Left ventricle myocardium inferior (tissue), 1 donor: ENCODE data around the gene RPL32. TPM values are rescaled to one million over a fixed set of nuclear protein-coding genes. Genes with fewer than 3 reads are reported as not detected.

Experiments used
- DNase-seq: peaks from one replicate; pipeline ENCODE4 v3.0.0-alpha.2; 2020
- H3K27ac ChIP-seq: fragments of 200-600 bp; replicated peaks from 2 replicates; pipeline ENCODE4 v1.8.0; 2021
- H3K27me3 ChIP-seq: fragments of 200-600 bp; 2 replicates; pipeline ENCODE4 v1.8.0; 2021; ENCODE audit warnings: low read depth
- H3K36me3 ChIP-seq: fragments of 200-600 bp; 2 replicates; pipeline ENCODE4 v1.8.0; 2021
- H3K4me1 ChIP-seq: fragments of 200-600 bp; 2 replicates; pipeline ENCODE4 v1.8.0; 2021
- H3K4me3 ChIP-seq: fragments of 200-600 bp; 2 replicates; pipeline ENCODE4 v1.8.0; 2021; ENCODE audit warnings: mild to moderate bottlenecking, moderate library complexity
- H3K9me3 ChIP-seq: fragments of 200-600 bp; replicated peaks from 2 replicates; pipeline ENCODE4 v1.8.0; 2021
- intact Hi-C: fragments of 100-400 bp; cut with micrococcal nuclease; formaldehyde crosslinking; loops from one replicate; pipeline ENCODE4 v1.11.0; 2022
- total RNA-seq: library from RNA; stranded (reverse); fragmentation: NEBNext Ultra II Directional; extraction: Animal tissue kit (Norgen Biotek cat#: 25700); gene quantifications from one replicate; pipeline ENCODE4 v1.2.1, GENCODE V29; 2021
- TF ChIP-seq, protein P1 (sequence below): fragments of 200-600 bp; IDR thresholded peaks from 2 replicates; pipeline ENCODE4 v1.8.0; 2021; ENCODE audit warnings: antibody characterized with exemption, mild to moderate bottlenecking, borderline replicate concordance
- donor health status: DM: no; HTN: yes; CAD: no; lungs with severe emphysema.

The RPL32 gene
- total RNA-seq, 1 donor from 2014 or later: 880 TPM

- Histone ChIP-seq H3K27ac (no peak overlapping the region), H3K4me1 (peaks cover 12% of the 10 kb centered on the region), H3K36me3 (no peaks in the 10 kb centered on the region), H3K9me3 (peaks cover 10% of the 10 kb centered on the region), H3K27me3 (peaks cover 16% of the 10 kb centered on the region), H3K4me3 (peak overlapping the region; percentile 52)
- intact Hi-C loops: loop anchor here (10.0 kb wide), 1 partner anchor 126 kb away; no protein-coding TSS in a partner anchor
- TF ChIP-seq, protein P1, sequence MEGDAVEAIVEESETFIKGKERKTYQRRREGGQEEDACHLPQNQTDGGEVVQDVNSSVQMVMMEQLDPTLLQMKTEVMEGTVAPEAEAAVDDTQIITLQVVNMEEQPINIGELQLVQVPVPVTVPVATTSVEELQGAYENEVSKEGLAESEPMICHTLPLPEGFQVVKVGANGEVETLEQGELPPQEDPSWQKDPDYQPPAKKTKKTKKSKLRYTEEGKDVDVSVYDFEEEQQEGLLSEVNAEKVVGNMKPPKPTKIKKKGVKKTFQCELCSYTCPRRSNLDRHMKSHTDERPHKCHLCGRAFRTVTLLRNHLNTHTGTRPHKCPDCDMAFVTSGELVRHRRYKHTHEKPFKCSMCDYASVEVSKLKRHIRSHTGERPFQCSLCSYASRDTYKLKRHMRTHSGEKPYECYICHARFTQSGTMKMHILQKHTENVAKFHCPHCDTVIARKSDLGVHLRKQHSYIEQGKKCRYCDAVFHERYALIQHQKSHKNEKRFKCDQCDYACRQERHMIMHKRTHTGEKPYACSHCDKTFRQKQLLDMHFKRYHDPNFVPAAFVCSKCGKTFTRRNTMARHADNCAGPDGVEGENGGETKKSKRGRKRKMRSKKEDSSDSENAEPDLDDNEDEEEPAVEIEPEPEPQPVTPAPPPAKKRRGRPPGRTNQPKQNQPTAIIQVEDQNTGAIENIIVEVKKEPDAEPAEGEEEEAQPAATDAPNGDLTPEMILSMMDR: no peak
- DNase-seq: peak; percentile 61
Measured at GRCh38 chr3:12869035-12869621, 27.8 kb upstream of the RPL32 start.

- intact Hi-C loops: loop anchor here (10.0 kb wide), 1 partner anchor 126 kb away; no protein-coding TSS in a partner anchor
- Histone ChIP-seq H3K27me3 (peaks cover 16% of the 10 kb centered on the region), H3K36me3 (no peaks in the 10 kb centered on the region), H3K4me1 (peaks cover 12% of the 10 kb centered on the region), H3K27ac (no peak overlapping the region), H3K4me3 (peak overlapping the region; percentile 52), H3K9me3 (peaks cover 10% of the 10 kb centered on the region)
- DNase-seq: peak; percentile 84
- TF ChIP-seq, protein P1: peak; percentile 96
Measured at GRCh38 chr3:12868039-12869034, 27.0 kb upstream of the RPL32 start.

DNA sequence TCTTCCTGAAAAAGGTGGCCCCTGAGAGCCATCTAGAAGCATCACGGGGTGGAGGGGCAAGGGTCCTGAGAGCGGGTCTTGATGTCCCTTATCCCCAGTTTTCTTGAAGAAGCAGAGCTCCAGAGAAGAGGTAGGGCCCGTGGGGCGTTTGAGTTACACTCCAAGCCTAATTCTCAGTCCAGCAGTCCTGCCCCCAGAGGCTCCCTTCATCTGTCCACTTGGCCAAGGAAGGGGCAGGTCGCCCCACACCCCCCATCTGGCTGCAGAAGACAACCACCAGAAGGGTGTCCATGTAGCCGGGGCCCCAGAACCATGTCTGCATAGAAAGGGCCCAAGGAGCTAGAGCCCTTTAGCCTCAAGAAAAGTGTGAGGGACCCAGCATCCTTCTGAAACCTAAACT lies 25.5 kb upstream of the RPL32 start:
- TF ChIP-seq, protein P1: no peak
- Histone ChIP-seq H3K9me3 (peaks cover 10% of the 10 kb centered on the region), H3K27ac (no peak overlapping the region), H3K27me3 (peaks cover 16% of the 10 kb centered on the region), H3K36me3 (no peaks in the 10 kb centered on the region), H3K4me3 (no peak overlapping the region), H3K4me1 (peaks cover 12% of the 10 kb centered on the region)
- intact Hi-C loops: loop anchor here (10.0 kb wide), 1 partner anchor 128 kb away; no protein-coding TSS in a partner anchor
- no peak for DNase-seq

DNA sequence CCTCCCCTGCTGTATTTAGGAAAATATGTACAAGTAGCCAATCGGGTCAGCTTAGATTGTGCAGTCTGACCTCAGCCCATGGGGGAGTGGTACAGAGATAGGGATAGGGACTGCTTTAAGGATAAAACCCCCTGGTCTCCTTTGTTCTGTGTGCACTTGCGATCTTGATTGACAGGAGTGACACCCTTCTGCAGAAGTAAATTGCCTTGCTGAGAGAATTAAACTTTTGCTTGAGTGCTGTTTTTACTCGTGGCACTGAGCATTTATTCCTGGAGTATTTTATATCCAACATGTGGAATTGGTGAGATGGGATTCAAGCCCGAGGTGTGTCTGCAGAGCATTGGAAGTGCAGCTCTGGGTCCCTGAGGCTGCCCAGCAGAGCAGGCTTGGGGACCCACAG lies 23.9 kb upstream of the RPL32 start:
- Histone ChIP-seq H3K36me3 (no peaks in the 10 kb centered on the region), H3K4me1 (peaks cover 12% of the 10 kb centered on the region), H3K4me3 (no peak overlapping the region), H3K27me3 (peaks cover 16% of the 10 kb centered on the region), H3K27ac (no peak overlapping the region), H3K9me3 (peaks cover 10% of the 10 kb centered on the region)
- intact Hi-C loops: loop anchor here (10.0 kb wide), 1 partner anchor 130 kb away; no protein-coding TSS in a partner anchor
- TF ChIP-seq, protein P1: no peak
- no peak for DNase-seq

GRCh38 chr3:12862387-12862786 lies 21.0 kb upstream of the RPL32 start:
- peaks cover 10% of the 10 kb centered on the region for H3K9me3 ChIP-seq
- no peak for DNase-seq
- TF ChIP-seq, protein P1: no peak
- H3K4me1 ChIP-seq: no peaks in the 10 kb centered on the region
- no peak overlapping the region for H3K4me3 ChIP-seq
- H3K27me3 ChIP-seq: no peaks in the 10 kb centered on the region
- intact Hi-C loops: loop anchor here (10.0 kb wide), 1 partner anchor 132 kb away; no protein-coding TSS in a partner anchor
- no peaks in the 10 kb centered on the region for H3K36me3 ChIP-seq
- H3K27ac ChIP-seq: no peak overlapping the region
